Measurements from ENCODE around the gene STAC3.

Gene STAC3

DNA sequence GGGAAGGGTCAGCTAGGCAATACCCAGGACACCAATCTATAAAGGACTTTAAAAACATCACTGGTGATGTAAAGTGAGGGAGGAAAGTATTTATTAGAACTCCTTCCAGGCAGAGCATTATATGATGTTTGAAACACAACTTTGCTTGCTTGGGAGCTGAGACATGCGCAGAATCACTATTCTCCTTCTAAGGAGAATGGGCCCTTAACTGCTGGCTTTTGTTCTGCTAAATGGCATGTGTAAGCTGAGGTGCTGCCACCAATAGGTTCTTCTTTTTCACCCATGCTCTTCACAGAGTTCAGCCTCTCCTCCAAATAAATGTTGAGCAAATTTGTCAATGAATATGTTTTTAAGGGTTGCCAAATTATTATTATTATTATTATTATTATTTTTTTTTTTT is 3.9 kb downstream of the STAC3 start:
- TF ChIP-seq, protein P1, sequence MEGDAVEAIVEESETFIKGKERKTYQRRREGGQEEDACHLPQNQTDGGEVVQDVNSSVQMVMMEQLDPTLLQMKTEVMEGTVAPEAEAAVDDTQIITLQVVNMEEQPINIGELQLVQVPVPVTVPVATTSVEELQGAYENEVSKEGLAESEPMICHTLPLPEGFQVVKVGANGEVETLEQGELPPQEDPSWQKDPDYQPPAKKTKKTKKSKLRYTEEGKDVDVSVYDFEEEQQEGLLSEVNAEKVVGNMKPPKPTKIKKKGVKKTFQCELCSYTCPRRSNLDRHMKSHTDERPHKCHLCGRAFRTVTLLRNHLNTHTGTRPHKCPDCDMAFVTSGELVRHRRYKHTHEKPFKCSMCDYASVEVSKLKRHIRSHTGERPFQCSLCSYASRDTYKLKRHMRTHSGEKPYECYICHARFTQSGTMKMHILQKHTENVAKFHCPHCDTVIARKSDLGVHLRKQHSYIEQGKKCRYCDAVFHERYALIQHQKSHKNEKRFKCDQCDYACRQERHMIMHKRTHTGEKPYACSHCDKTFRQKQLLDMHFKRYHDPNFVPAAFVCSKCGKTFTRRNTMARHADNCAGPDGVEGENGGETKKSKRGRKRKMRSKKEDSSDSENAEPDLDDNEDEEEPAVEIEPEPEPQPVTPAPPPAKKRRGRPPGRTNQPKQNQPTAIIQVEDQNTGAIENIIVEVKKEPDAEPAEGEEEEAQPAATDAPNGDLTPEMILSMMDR (IDR thresholded peaks at IDR 0.05; ENCODE audit: low read depth, low read length) = no peak
- H3K4me1 ChIP-seq = peaks cover 3% of the 10 kb centered on the region
- H3K36me3 ChIP-seq = no peaks in the 10 kb centered on the region
- H3K9me3 ChIP-seq = no peaks in the 10 kb centered on the region
- no peak overlapping the region for H3K4me3 ChIP-seq (ENCODE audit: low read depth, low read length)
- no peak for DNase-seq
- H3K27me3 ChIP-seq = peaks cover 16% of the 10 kb centered on the region

GRCh38 chr12:57244312-57244696 is 6.7 kb downstream of the STAC3 start:
- Histone ChIP-seq H3K4me3 (ENCODE audit: low read depth, low read length) (no peak overlapping the region), H3K4me1 (peaks cover 18% of the 10 kb centered on the region), H3K9me3 (no peaks in the 10 kb centered on the region), H3K27me3 (peaks cover 44% of the 10 kb centered on the region), H3K36me3 (no peaks in the 10 kb centered on the region)
- TF ChIP-seq, protein P1 (IDR thresholded peaks at IDR 0.05; ENCODE audit: low read depth, low read length) = no peak
- DNase-seq = no peak

GRCh38 chr12:57243521-57244311 is 7.3 kb downstream of the STAC3 start:
- peaks cover 49% of the 10 kb centered on the region for H3K27me3 ChIP-seq
- DNase-seq = peak; percentile 81
- H3K4me1 ChIP-seq = peaks cover 18% of the 10 kb centered on the region
- H3K4me3 ChIP-seq (ENCODE audit: low read depth, low read length) = peak overlapping the region; percentile 30
- no peaks in the 10 kb centered on the region for H3K9me3 ChIP-seq
- TF ChIP-seq, protein P1 (IDR thresholded peaks at IDR 0.05; ENCODE audit: low read depth, low read length) = peak; percentile 80
- no peaks in the 10 kb centered on the region for H3K36me3 ChIP-seq

DNA sequence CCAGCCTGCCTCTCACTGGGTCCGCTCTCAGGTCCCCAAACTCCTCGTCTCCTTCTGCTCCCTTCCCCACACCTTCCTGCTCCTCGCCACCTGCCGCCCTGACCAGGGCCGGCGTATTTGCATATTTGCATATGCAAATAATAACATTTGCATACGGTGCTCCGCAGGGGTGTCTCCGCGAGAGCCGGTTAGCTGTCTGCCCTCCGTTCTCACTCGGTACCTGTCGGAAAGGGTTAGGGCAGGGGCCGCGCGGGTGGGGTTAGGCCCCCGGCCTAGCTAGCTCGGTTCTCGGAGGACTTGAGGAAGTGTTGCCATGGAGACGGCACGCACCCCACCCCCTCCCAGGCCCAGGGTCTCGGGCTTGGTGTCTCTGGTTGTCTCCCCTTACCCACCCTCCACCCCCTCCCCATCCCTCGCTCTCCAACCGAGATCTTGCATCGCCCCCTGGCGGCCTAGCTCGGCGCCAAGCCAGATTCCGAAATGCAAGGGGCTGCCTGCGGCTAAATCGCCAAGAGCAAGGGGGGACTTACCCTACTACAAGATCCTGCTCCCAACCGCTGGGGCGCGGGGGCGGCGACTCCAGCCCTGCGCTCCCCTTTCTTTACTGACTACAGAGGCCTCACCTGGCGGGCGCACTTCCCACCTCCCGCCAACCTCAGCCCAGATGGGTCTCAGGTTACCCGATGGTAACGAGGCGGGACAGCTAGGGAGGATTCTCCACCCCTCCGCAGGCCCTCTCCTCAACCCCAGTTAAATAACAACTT is 8.1 kb downstream of the STAC3 start:
- H3K27me3 ChIP-seq = peaks cover 58% of the 10 kb centered on the region
- no peaks in the 10 kb centered on the region for H3K9me3 ChIP-seq
- DNase-seq = peak; percentile 77
- TF ChIP-seq, protein P1 (IDR thresholded peaks at IDR 0.05; ENCODE audit: low read depth, low read length) = peak; percentile 67
- no peaks in the 10 kb centered on the region for H3K36me3 ChIP-seq
- H3K4me1 ChIP-seq = peaks cover 18% of the 10 kb centered on the region
- H3K4me3 ChIP-seq (ENCODE audit: low read depth, low read length) = peak overlapping the region; percentile 30

DNA sequence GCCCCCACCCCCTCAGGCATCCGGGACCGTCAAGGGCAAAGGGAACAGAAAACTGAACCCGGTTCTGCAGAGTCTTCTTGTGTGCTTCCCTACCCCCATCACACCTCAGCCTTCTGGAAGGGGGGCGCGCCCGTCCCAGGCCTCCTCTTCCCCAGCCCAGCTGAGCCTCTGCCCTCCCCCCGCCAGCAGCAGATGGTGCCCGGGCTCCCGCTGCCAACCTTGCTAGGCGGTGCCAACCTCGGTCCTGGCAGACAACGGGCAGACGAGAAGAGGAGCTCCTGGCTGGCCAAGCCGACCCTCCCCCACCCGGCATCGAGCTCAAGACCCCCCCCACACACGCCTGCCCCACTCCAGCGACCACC is 8.7 kb downstream of the STAC3 start:
- Histone ChIP-seq H3K27me3 (peaks cover 63% of the 10 kb centered on the region), H3K36me3 (no peaks in the 10 kb centered on the region), H3K4me3 (ENCODE audit: low read depth, low read length) (no peak overlapping the region), H3K4me1 (peaks cover 18% of the 10 kb centered on the region), H3K9me3 (no peaks in the 10 kb centered on the region)
- no peak for DNase-seq
- TF ChIP-seq, protein P1 (IDR thresholded peaks at IDR 0.05; ENCODE audit: low read depth, low read length) = no peak
